Lower leg skin (tissue), 3 donors: ENCODE results near the gene PPP6R3.

Experiments
- POLR2A ChIP-seq, 2 donors: fragments of 450-650 bp; IDR thresholded peaks; one replicate each; pipeline ENCODE4 v1.6.1; 2016 to 2017; ENCODE audit warnings: antibody characterized with exemption in 2 of 2, mild to moderate bottlenecking in 1 of 2, moderate library complexity in 1 of 2
- TF ChIP-seq, protein P1 (sequence below), 3 donors: fragments of 450-650 bp; IDR thresholded peaks; one replicate each; pipeline ENCODE4 v1.5.1; 2016; ENCODE audit warnings: antibody characterized with exemption in 3 of 3, mild to moderate bottlenecking in 3 of 3, moderate library complexity in 2 of 3

DNA sequence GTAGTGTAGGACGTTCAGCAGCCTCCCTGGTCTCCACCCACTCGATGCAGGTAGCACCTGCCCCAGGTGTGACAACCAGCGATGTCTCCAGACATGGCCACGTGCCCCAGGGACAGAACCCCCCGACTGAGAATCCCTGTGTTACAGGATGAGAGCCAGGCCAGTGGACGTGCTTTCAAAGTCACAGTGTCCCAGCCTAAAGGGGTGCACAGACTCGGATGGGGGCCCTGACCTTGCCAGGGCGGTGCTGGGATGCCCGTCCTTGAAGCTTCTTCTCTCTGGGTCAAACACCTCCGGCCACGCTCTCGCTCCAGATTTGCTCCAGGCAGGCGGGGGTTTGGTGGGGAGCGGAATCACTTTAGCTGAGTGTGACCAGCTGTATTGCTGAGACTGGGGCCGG lies 200.5 kb downstream of the PPP6R3 start:
- no peak for TF ChIP-seq POLR2A (IDR thresholded peaks at IDR 0.05)
- TF ChIP-seq, protein P1, sequence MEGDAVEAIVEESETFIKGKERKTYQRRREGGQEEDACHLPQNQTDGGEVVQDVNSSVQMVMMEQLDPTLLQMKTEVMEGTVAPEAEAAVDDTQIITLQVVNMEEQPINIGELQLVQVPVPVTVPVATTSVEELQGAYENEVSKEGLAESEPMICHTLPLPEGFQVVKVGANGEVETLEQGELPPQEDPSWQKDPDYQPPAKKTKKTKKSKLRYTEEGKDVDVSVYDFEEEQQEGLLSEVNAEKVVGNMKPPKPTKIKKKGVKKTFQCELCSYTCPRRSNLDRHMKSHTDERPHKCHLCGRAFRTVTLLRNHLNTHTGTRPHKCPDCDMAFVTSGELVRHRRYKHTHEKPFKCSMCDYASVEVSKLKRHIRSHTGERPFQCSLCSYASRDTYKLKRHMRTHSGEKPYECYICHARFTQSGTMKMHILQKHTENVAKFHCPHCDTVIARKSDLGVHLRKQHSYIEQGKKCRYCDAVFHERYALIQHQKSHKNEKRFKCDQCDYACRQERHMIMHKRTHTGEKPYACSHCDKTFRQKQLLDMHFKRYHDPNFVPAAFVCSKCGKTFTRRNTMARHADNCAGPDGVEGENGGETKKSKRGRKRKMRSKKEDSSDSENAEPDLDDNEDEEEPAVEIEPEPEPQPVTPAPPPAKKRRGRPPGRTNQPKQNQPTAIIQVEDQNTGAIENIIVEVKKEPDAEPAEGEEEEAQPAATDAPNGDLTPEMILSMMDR (IDR thresholded peaks at IDR 0.05), result no peak
